GM06990 (cell line): ENCODE results near the gene SMPX.

Experiments
- DNase-seq: peaks from one replicate; pipeline ENCODE4 v3.0.0-alpha.2; 2011; ENCODE audit not compliant: insufficient read length; ENCODE audit errors: extremely low read depth
- H3K27me3 ChIP-seq: replicated peaks from 2 replicates; pipeline ENCODE4 v1.6.0; 2011; ENCODE audit warnings: low read length; ENCODE audit not compliant: control insufficient read depth, insufficient read depth
- H3K36me3 ChIP-seq: 2 replicates; pipeline ENCODE4 v1.5.1; 2011; ENCODE audit warnings: low read length; ENCODE audit not compliant: control insufficient read depth, insufficient read depth
- H3K4me3 ChIP-seq: replicated peaks from 2 replicates; pipeline ENCODE4 v1.5.1; 2011; ENCODE audit warnings: low read depth, mild to moderate bottlenecking, control low read depth, low read length
- CTCF ChIP-seq: IDR thresholded peaks from 2 replicates; pipeline ENCODE4 v1.5.1; 2011; ENCODE audit warnings: low read length, control low read depth, mild to moderate bottlenecking, inconsistent platforms; ENCODE audit not compliant: insufficient read depth, poor library complexity, severe bottlenecking

SMPX gene

GRCh38 chrX:21700275-21700674 lies 57.6 kb downstream of the SMPX start:
- TF ChIP-seq CTCF: no peak
- H3K4me3 ChIP-seq: no peak overlapping the region
- no peak for DNase-seq
- H3K36me3 ChIP-seq: no peaks in the 10 kb centered on the region
- no peaks in the 10 kb centered on the region; the same call in 1 of the 2 replicates for H3K27me3 ChIP-seq

- no peak for TF ChIP-seq CTCF
- Histone ChIP-seq H3K27me3 (no peaks in the 10 kb centered on the region; the same call in 1 of the 2 replicates), H3K4me3 (no peak overlapping the region), H3K36me3 (no peaks in the 10 kb centered on the region)
- DNase-seq: no peak
Measured at GRCh38 chrX:21699136-21699535, 58.8 kb downstream of the SMPX start.

- no peaks in the 10 kb centered on the region for H3K36me3 ChIP-seq
- DNase-seq: no peak
Measured at GRCh38 chrX:21698272-21698671, 59.6 kb downstream of the SMPX start.

GRCh38 chrX:21691512-21692018 lies 66.4 kb downstream of the SMPX start:
- no peak for TF ChIP-seq CTCF
- DNase-seq: no peak
- Histone ChIP-seq H3K36me3 (no peaks in the 10 kb centered on the region), H3K4me3 (no peak overlapping the region), H3K27me3 (no peaks in the 10 kb centered on the region; the same call in 1 of the 2 replicates)

More at GRCh38 chrX:21698272-21698671, 59.6 kb downstream of the SMPX start:
- Histone ChIP-seq H3K4me3 (no peak overlapping the region), H3K27me3 (no peaks in the 10 kb centered on the region; the same call in 1 of the 2 replicates)
- TF ChIP-seq CTCF: no peak

GRCh38 chrX:21683941-21684340 lies 74.0 kb downstream of the SMPX start:
- no peak for DNase-seq
- no peak overlapping the region for H3K4me3 ChIP-seq
- TF ChIP-seq CTCF: no peak
- no peaks in the 10 kb centered on the region for H3K27me3 ChIP-seq
- no peaks in the 10 kb centered on the region for H3K36me3 ChIP-seq
